CD4-positive, alpha-beta T cell (primary cell): ENCODE results near the gene PZP. TPM values are rescaled to one million over a fixed set of nuclear protein-coding genes. Genes with fewer than 3 reads are reported as not detected.

Experiments
- ATAC-seq: fragments of 200-7000 bp; cut with Tn5 transposase; one replicate; pipeline ENCODE4 v1.10.0; 2022; ENCODE audit warnings: mild to moderate bottlenecking; ENCODE audit not compliant: poor library complexity
- CTCF ChIA-PET: fragments of 350-600 bp; sonication (Branson Sonifier 250); formaldehyde crosslinking; loops from one replicate; lab custom pipeline; 2021; ENCODE audit warnings: antibody characterized with exemption, inconsistent platforms; lab: Charles Lee
- POLR2A ChIA-PET: fragments of 350-600 bp; sonication (Branson Sonifier 250); formaldehyde crosslinking; loops from one replicate; lab custom pipeline; 2021; ENCODE audit warnings: antibody characterized with exemption, inconsistent platforms; lab: Charles Lee
- DNase-seq, 14 experiments: peaks; one replicate each; pipeline ENCODE4 v3.0.0-alpha.2; 2013 to 2020; ENCODE audit warnings: mixed read lengths in 2 of 14
- H3K27ac ChIP-seq, 2 donors: one replicate each; pipeline versions ENCODE4 v1.5.1 to v1.7.0; 2013; ENCODE audit warnings: low read length in 2 of 2, low read depth in 1 of 2, mild to moderate bottlenecking in 1 of 2
- H3K27me3 ChIP-seq, 2 experiments: 1 replicate in 1 of 2; 2 replicates in 1 of 2; pipeline versions ENCODE4 v1.6.1 to v1.7.0; 2013; ENCODE audit warnings: low read length in 2 of 2, control low read depth in 1 of 2, mild to moderate bottlenecking in 1 of 2, moderate library complexity in 1 of 2; ENCODE audit not compliant: insufficient read depth in 2 of 2, control insufficient read depth in 1 of 2
- H3K36me3 ChIP-seq: one replicate; pipeline ENCODE4 v1.6.1; 2013; ENCODE audit warnings: low read length, control low read depth; ENCODE audit not compliant: insufficient read depth
- H3K4me1 ChIP-seq: one replicate; pipeline ENCODE4 v1.6.1; 2013; ENCODE audit warnings: low read length, control low read depth; ENCODE audit not compliant: insufficient read depth
- H3K4me3 ChIP-seq: one replicate; pipeline ENCODE4 v1.5.1; 2013; ENCODE audit warnings: mild to moderate bottlenecking, low read length, moderate library complexity
- H3K9me3 ChIP-seq, 2 experiments: 1 replicate in 1 of 2; 2 replicates in 1 of 2; pipeline versions ENCODE4 v1.6.1 to v1.7.0; 2013; ENCODE audit warnings: low read length in 2 of 2, mild to moderate bottlenecking in 2 of 2, control low read depth in 1 of 2, moderate library complexity in 1 of 2; ENCODE audit not compliant: control insufficient read depth in 1 of 2, insufficient read depth in 1 of 2
- H3K27ac Mint-ChIP-seq: one replicate; pipeline ENCODE4 v1.8.0; 2020; ENCODE audit warnings: mixed read lengths
- H3K27me3 Mint-ChIP-seq: one replicate; pipeline ENCODE4 v1.8.0; 2021; ENCODE audit warnings: mixed read lengths
- H3K36me3 Mint-ChIP-seq: one replicate; pipeline ENCODE4 v1.8.0; 2021; ENCODE audit warnings: low read depth, mixed read lengths
- H3K4me1 Mint-ChIP-seq: one replicate; pipeline ENCODE4 v1.8.0; 2021; ENCODE audit warnings: low read depth, mixed read lengths
- H3K4me3 Mint-ChIP-seq: one replicate; pipeline ENCODE4 v1.8.0; 2020; ENCODE audit warnings: mild to moderate bottlenecking, mixed read lengths
- H3K9me3 Mint-ChIP-seq: one replicate; pipeline ENCODE4 v1.8.0; 2020; ENCODE audit warnings: mixed read lengths
- intact Hi-C, 2 experiments: fragments of 100-400 bp; cut with DNase I in 1 of 2; cut with micrococcal nuclease in 1 of 2; formaldehyde crosslinking; loops; one replicate each; pipeline versions ENCODE4 v1.15.1 to v1.9.0; 2023 to 2025; cut with DNase I, micrococcal nuclease
- total RNA-seq, 174 experiments: library from RNA in 2 of 174; stranded (reverse) in 2 of 174; gene quantifications; one replicate each; pipeline ENCODE4 v1.2.3 and lab custom pipeline; 2021 to 2026
- TF ChIP-seq, protein P1 (sequence below): fragments of 200-600 bp; IDR thresholded peaks from one replicate; pipeline ENCODE4 v1.8.0; 2022; ENCODE audit warnings: antibody characterized with exemption, mild to moderate bottlenecking

Gene PZP
- total RNA-seq, 2 experiments from 2014 or later: not detected

DNA sequence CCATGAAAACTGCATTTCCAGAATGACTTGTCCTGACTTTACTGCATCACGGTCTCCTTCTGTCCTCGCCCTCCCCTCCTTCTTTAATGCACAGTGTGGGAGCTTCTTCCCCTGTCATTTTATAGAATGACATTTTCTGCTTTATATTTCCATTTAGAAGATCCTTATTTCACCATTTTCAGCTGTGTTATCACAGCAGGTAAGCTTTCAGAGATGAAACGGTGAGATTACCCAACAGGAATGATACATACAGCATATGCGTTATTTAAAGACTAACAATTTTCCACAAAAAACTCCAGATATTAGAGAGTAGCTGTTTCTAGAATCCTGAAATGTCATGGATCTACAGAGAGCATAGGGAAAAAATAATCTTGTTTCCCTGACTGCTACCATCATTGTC, 27.3 kb upstream of the PZP start:
- Histone ChIP-seq H3K36me3 (no peaks in the 10 kb centered on the region), H3K9me3 (no peaks in the 10 kb centered on the region), H3K4me3 (no peak overlapping the region), H3K27ac (no peak overlapping the region), H3K27me3 (no peaks in the 10 kb centered on the region), H3K4me1 (no peaks in the 10 kb centered on the region)
- TF ChIP-seq, protein P1, sequence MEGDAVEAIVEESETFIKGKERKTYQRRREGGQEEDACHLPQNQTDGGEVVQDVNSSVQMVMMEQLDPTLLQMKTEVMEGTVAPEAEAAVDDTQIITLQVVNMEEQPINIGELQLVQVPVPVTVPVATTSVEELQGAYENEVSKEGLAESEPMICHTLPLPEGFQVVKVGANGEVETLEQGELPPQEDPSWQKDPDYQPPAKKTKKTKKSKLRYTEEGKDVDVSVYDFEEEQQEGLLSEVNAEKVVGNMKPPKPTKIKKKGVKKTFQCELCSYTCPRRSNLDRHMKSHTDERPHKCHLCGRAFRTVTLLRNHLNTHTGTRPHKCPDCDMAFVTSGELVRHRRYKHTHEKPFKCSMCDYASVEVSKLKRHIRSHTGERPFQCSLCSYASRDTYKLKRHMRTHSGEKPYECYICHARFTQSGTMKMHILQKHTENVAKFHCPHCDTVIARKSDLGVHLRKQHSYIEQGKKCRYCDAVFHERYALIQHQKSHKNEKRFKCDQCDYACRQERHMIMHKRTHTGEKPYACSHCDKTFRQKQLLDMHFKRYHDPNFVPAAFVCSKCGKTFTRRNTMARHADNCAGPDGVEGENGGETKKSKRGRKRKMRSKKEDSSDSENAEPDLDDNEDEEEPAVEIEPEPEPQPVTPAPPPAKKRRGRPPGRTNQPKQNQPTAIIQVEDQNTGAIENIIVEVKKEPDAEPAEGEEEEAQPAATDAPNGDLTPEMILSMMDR: no peak
- Mint-ChIP-seq H3K4me3 (no peak overlapping the region), H3K4me1 (peaks cover 5% of the 10 kb centered on the region), H3K27me3 (no peaks in the 10 kb centered on the region), H3K27ac (no peak overlapping the region), H3K36me3 (peaks cover 4% of the 10 kb centered on the region), H3K9me3 (no peaks in the 10 kb centered on the region)
- CTCF ChIA-PET: interaction anchor here (0.7 kb wide), 1 partner anchor 10 kb away, joined by 3 read pairs; no protein-coding TSS in a partner anchor
- intact Hi-C loops: no loop called here
- POLR2A ChIA-PET: no interaction called here
- DNase-seq (no peak), ATAC-seq (no peak)

DNA sequence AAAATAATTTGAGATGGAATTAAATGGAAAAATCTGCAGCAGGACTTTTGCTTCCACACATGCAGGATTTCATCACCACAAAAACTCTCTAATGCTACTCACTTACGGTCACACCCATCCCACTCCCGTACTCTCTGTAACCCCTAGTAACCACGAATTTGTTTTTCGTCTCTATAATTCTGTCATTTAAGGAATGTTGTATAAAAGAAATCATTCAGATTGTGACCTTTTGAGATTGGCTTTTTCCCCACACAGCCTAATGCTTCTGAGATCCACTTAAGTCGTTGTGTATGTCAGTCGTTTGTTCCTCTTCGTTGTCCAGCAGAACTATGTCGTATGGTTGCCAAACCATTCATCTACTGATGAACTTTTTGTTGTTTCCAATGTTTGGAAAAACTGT, 19.8 kb upstream of the PZP start:
- no peaks in the 10 kb centered on the region for H3K4me1 ChIP-seq
- ChIA-PET POLR2A (no interaction called here), CTCF (no interaction called here)
- H3K4me3 ChIP-seq: no peak overlapping the region
- peaks cover 0 to 6% of the 10 kb centered on the region in 2 experiments for H3K9me3 ChIP-seq
- intact Hi-C loops: no loop called here
- no peak for DNase-seq
- no peak for ATAC-seq
- Mint-ChIP-seq H3K27me3 (no peaks in the 10 kb centered on the region), H3K9me3 (no peaks in the 10 kb centered on the region), H3K27ac (no peak overlapping the region), H3K4me1 (no peaks in the 10 kb centered on the region), H3K36me3 (no peaks in the 10 kb centered on the region), H3K4me3 (no peak overlapping the region)
- H3K36me3 ChIP-seq: no peaks in the 10 kb centered on the region
- H3K27me3 ChIP-seq: no peaks in the 10 kb centered on the region
- TF ChIP-seq, protein P1: no peak
- H3K27ac ChIP-seq: no peak overlapping the region

DNA sequence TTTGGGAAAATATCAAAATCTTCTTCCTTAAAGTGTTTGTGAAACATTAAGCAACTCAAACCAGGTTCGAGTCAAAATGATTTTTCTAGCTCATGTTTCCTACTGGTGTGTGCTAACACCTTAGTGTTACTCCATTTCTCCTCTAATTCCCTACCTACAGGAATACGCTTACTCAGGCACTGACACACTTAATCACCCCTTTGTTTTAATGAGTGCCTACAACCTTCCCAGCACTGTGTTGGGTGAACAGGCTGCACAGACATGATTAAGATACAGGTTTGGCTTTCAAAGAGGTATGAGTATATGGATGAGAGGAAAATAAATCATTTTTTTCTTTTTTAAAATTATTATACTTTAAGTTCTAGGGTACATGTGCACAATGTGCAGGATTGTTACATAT, 15.6 kb upstream of the PZP start:
- no peaks in the 10 kb centered on the region for H3K9me3 Mint-ChIP-seq

More for the DNA sequence above, 15.6 kb upstream of the PZP start:
- no peaks in the 10 kb centered on the region for H3K27me3 ChIP-seq
- H3K36me3 ChIP-seq: no peaks in the 10 kb centered on the region
- H3K4me3 ChIP-seq: no peak overlapping the region
- no peak overlapping the region for H3K27ac ChIP-seq
- ChIA-PET POLR2A (no interaction called here), CTCF (no interaction called here)
- Mint-ChIP-seq H3K36me3 (no peaks in the 10 kb centered on the region), H3K4me3 (no peak overlapping the region), H3K4me1 (no peaks in the 10 kb centered on the region), H3K27me3 (no peaks in the 10 kb centered on the region), H3K27ac (no peak overlapping the region)
- no peak for ATAC-seq
- H3K9me3 ChIP-seq: peaks cover 0 to 6% of the 10 kb centered on the region in 2 experiments
- no peak for DNase-seq
- intact Hi-C loops: no loop called here
- no peaks in the 10 kb centered on the region for H3K4me1 ChIP-seq
- TF ChIP-seq, protein P1: no peak
